ENCODE data around the gene DZIP1L.
"Not testable (repeated sequence)": the region's sequence is repeated elsewhere in the genome, so short reads cannot be mapped to it uniquely, and the experiment has no call there.

DZIP1L gene

GRCh38 chr3:138112362-138112761, 3.0 kb downstream of the DZIP1L start:
- DNase-seq = no peak

GRCh38 chr3:138105598-138105997, 9.8 kb downstream of the DZIP1L start:
- no peak for DNase-seq

- DNase-seq = no peak
Measured at GRCh38 chr3:138103466-138103865, 11.9 kb downstream of the DZIP1L start.

GRCh38 chr3:138101351-138101940, 14.0 kb downstream of the DZIP1L start:
- DNase-seq = not testable (repeated sequence)

GRCh38 chr3:138099417-138099816, 16.0 kb downstream of the DZIP1L start:
- DNase-seq = no peak

GRCh38 chr3:138097192-138098172, 17.9 kb downstream of the DZIP1L start:
- DNase-seq = no peak

GRCh38 chr3:138093721-138094120, 21.7 kb downstream of the DZIP1L start:
- no peak for DNase-seq

- no peak for DNase-seq
Measured at GRCh38 chr3:138092023-138092422, 23.4 kb downstream of the DZIP1L start.

GRCh38 chr3:138089091-138089490, 26.3 kb downstream of the DZIP1L start:
- DNase-seq = no peak

GRCh38 chr3:138085745-138086144, 29.7 kb downstream of the DZIP1L start:
- DNase-seq = not testable (repeated sequence)

GRCh38 chr3:138084196-138084595, 31.2 kb downstream of the DZIP1L start:
- DNase-seq = no peak

GRCh38 chr3:138082992-138083386, 32.4 kb downstream of the DZIP1L start:
- no peak for DNase-seq

GRCh38 chr3:138082085-138082991, 33.1 kb downstream of the DZIP1L start:
- DNase-seq = no peak

GRCh38 chr3:138081371-138082084, 33.9 kb downstream of the DZIP1L start:
- DNase-seq = no peak

- no peak for DNase-seq
Measured at GRCh38 chr3:138079901-138080300, 35.5 kb downstream of the DZIP1L start.

- no peak for DNase-seq
Measured at GRCh38 chr3:138078901-138079344, 36.5 kb downstream of the DZIP1L start.

GRCh38 chr3:138078096-138078495, 37.3 kb downstream of the DZIP1L start:
- DNase-seq = no peak

- DNase-seq = no peak
Measured at GRCh38 chr3:138072796-138073195, 42.6 kb downstream of the DZIP1L start.

GRCh38 chr3:138070006-138070405, 45.4 kb downstream of the DZIP1L start:
- no peak for DNase-seq

GRCh38 chr3:138068579-138069174, 46.7 kb downstream of the DZIP1L start:
- peak; percentile 76 for DNase-seq

- no peak for DNase-seq
Measured at GRCh38 chr3:138068046-138068445, 47.4 kb downstream of the DZIP1L start.

GRCh38 chr3:138066972-138067371, 48.4 kb downstream of the DZIP1L start:
- DNase-seq = no peak
